C4-2B (cell line): Measurements from ENCODE around the gene CFAP70.

Source experiments
- CTCF ChIP-seq: fragments of 450-650 bp; conservative IDR thresholded peaks from 2 replicates; pipeline ENCODE4 v1.5.1; 2017; ENCODE audit warnings: mild to moderate bottlenecking
- ZFX ChIP-seq: fragments of 450-650 bp; IDR thresholded peaks from 2 replicates; pipeline ENCODE4 v1.6.1; 2017

- TF ChIP-seq CTCF (no peak), ZFX (no peak)
Observed at GRCh38 chr10:73386583-73386982, 27.9 kb upstream of the CFAP70 start.
